Mesenteric fat pad (tissue), 1 donor: ENCODE data around the gene CT55. TPM values are rescaled to one million over a fixed set of nuclear protein-coding genes. Genes with fewer than 3 reads are reported as not detected.
"Not testable (repeated sequence)": the region's sequence is repeated elsewhere in the genome, so short reads cannot be mapped to it uniquely, and the experiment has no call there.

Experiments used
- DNase-seq: peaks from one replicate; pipeline ENCODE4 v3.0.0-alpha.2; 2020; ENCODE audit warnings: low spot score
- long read RNA-seq: library from polyadenylated mRNA; unstranded; transcript quantifications from one replicate; pipeline ENCODE4 v2.0.0, GENCODE V29; 2020
- total RNA-seq: library from RNA; stranded (reverse); fragmentation: NEBNext Ultra II Directional; extraction: Animal tissue kit (Norgen Biotek cat#: 25700); gene quantifications from one replicate; pipeline ENCODE4 v1.2.1, GENCODE V29; 2021
- donor health status: DM: yes; HTN: yes; CAD: no.

CT55 gene, protein sequence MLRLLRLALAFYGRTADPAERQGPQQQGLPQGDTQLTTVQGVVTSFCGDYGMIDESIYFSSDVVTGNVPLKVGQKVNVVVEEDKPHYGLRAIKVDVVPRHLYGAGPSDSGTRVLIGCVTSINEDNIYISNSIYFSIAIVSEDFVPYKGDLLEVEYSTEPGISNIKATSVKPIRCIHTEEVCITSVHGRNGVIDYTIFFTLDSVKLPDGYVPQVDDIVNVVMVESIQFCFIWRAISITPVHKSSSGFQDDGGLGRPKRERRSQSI
- not detected for total RNA-seq
- long read RNA-seq: 0 reads

DNA sequence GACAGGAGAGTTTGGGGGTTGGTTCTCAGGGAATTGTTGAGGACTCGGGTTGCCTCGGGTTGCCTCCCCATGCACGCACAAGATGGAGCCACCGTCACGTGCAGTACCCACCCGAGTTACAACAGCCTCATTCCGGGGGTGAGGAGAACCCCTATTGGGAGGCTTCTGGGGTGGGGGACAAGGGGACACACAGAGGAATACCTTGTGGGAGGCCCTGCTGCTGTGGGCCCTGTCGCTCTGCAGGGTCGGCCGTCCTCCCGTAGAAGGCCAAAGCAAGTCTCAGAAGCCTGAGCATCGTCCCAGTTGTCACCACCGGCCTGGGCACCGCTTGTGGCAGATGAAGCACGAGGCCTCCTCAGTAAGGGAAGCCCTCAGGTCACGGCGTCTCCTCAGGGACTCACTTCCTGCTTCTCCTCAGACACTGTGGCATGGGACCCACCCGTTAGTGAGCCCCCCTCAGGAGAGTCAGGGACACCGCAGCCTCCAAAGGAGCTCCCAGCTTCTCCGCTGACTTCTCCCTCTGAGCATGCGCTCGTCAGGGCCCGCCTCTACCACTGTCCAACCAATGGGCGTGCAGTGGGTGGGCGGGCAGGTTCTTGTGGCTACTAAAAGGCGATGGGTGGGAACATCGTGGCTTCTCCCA, at the start of gene CT55:
CT55 (minus strand) TSS at position 522 of the 643 bp plus-strand sequence; CDS start at position 295, 227 bp downstream.
- DNase-seq: no peak

DNA sequence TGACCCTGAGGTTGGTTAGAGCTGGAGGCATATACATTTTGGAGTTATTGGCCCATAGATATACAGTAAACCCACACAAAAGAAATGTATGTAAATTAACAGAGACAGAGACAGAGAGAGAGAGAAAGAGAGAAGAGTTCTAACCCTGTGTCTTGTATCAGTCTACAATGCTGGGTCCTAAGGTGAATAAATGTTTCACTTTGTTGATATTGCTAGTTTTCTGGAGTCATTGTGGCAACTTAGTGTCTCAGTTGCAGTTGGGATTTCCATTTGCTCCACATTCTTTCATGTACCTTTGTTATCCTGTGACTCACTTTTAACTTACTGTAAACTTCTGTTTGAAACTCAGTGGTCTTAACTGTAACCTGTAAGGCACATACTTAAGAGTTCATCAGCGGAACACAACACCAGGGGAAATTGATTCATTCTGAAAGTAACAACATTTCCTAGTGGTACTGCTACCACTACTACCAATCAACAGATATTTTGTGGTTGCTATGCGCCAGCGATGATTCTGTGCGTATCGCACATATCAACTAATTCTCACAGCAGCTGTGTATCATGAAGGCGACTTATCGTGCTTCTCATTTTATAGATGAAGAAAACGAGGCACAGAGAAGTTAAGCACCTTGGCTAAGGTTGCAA, 42.1 kb upstream of the CT55 start:
- DNase-seq: no peak

DNA sequence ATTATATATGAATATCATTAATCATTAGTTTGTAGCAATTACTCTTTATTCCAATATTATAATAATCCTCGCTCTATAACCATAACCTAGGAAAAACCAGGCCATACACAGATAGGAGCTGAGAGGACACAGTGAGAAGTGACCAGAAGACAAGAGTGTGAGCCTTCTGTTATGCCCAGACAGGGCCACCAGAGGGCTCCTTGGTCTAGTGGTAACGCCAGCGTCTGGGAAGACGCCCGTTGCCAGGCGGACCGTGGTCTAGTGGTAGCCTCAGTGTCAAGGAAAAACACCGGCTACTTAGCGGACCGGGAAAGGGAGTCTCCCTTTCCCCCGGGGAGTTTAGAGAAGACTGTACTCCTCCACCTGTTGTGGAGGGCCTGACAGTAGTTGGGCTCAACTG, 35.2 kb upstream of the CT55 start:
- DNase-seq: not testable (repeated sequence)

DNA sequence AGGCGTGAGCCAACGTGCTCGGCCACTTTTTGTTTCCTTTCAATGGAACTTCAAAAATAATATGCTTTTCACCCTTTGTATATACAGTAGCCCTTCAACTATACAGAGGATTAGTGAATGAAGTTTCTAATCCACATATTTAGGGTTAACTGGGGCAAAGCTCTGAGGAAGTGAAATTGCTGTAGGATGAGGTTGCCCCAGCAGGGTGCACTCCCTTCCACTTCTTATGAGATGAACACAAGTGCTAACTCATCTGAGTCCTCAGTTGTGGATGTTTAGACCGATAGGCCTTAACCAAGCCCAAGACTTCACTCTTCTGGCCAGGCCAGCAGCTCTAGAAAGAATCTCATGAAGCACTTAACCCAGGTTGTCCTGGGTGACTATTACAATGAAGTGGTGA, 29.1 kb upstream of the CT55 start:
- no peak for DNase-seq

DNA sequence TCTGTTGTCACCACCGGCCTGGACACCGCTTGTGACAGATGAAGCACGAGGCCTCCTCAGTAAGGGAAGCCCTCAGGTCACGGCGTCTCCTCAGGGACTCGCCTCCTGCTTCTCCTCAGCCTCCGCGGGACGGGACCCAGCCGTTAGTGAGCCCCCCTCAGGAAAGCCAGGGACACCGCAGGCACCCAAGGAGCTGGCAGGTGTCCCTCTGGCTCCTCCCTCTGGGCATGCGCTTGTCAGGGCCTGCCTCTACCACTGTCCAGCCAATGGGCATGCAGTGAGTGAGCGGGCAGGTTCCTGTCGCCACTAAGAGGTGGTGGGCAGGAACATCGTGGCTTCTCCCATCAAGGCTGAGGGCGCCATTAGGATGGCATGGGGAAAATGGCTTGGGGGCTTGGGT, 23.5 kb upstream of the CT55 start:
- no peak for DNase-seq

- no peak for DNase-seq
Observed at GRCh38 chrX:135193740-135194139, 22.5 kb upstream of the CT55 start.

DNA sequence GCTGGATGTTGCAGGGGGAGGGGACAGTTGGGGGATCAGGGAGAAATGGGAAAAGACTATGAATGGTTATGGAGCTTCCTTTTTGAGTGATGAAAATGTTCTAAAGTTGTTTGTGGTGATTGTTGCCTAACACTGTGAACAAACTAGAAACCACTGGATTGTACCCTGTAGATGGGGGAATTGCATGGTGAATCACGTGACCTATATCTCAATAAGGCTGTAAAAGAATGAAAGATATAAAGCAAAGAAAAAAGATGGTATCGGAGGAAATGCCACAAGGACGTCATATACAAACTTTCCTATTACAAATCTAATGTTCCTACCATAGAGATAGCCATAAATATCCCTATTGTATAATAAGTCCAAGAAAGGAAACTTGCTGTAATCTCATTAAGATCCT, 20.6 kb upstream of the CT55 start:
- DNase-seq: no peak

GRCh38 chrX:135185795-135186443, 14.7 kb upstream of the CT55 start:
- no peak for DNase-seq

DNA sequence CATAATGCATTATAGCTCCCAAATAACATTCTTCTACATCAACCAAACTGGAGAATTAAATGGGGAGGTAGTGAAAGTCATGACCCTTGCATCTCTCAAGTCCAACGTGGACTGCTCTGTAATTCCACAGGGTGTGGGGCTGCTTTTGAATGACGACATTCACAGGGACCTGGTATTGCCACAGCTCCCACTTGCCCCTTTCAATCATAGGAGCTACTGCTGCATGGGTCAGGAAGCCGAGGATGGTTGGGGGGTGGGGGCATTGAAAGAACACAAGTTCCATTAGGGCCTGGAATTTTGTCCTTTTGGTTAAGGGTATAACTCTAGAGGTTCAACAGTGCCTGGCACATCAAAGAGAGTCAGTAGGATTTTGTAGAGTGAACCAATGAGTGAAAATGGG, 7.4 kb upstream of the CT55 start:
- no peak for DNase-seq

DNA sequence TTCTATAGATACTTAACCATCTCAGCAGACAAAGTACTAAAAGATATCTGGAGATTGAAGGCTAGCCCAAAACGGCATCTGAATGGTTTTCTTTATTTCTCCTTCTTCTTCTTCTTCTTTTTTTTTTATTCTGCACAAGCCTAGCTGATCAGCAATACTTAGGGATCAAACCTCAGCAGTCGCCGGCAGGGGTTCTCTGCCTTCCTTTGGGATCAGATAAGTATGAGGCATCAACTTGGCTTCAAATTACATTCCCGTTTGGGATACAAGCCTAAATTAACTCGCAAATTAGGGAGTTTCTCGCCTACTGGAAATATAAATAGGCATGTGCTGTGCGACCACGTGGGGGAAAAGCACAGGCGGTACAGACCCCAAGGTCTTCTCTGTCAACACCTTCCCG, 730 bp downstream of the CT55 start:
- DNase-seq: no peak

DNA sequence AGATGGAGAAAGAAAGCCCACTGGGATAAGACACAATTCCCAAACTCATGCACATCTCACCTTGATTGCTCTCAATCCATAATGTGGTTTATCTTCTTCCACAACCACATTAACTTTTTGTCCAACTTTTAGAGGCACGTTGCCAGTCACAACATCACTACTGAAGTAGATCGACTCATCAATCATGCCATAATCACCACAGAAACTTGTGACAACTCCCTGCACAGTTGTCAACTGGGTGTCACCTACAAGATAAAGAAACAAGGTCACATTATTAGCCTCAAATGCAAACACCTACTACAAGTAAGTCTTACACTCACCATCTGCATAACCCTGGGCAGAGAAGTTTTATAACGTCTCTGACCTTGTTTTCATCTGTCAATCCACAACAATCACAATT, 1.7 kb downstream of the CT55 start:
- not testable (repeated sequence) for DNase-seq

DNA sequence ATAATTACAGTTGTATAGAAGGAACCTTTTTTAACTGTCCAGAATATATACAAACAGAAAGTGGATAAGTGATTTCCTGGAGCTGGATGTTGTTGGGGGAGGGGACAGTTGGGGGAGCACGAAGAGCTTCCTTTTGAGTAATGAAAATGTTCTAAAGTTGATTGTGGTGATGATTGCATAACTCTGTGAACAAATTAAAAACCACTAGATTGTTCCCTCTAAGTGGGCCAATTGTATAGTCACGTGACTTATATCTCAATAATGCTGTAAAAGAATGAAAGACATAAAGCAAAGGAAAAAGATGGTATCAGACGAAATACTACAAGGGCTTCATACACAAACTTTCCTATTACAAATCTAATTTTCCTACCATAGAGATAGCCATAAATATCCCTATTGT, 2.7 kb downstream of the CT55 start:
- DNase-seq: no peak

GRCh38 chrX:135154688-135155087, 16.5 kb downstream of the CT55 start:
- DNase-seq: not testable (repeated sequence)

GRCh38 chrX:135126145-135126544, 45.1 kb downstream of the CT55 start:
- not testable (repeated sequence) for DNase-seq

DNA sequence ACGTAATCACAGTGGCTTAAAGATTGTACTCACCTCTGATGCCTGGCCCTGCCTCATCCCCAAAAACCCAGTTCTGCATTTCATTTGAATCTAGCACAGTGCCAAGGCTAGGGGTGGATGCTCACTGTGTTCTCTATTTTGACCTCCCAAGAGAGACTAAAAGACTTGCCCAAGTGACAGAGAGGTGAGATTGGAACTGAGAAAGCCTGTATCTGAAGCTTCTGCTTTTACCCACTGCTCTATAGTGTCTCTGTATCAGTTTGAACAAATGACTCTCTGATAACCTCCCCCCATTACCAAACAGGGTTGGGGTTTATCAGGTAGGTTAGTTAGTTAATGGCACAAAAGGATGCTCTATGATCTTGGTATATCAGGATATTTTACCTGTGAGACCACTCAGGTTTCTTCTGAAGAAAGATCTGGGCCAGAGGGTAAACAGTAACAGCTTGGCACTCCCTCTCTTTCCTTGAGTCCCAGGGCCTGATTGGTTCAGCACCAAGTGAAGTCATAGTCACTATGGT, 51.1 kb downstream of the CT55 start, which contains the start of gene ETDB:
ETDB (minus strand) TSS at position 471 of the 521 bp plus-strand sequence. CDS start 1,265 bp downstream, outside the sequence.
- DNase-seq: not testable (repeated sequence)

DNA sequence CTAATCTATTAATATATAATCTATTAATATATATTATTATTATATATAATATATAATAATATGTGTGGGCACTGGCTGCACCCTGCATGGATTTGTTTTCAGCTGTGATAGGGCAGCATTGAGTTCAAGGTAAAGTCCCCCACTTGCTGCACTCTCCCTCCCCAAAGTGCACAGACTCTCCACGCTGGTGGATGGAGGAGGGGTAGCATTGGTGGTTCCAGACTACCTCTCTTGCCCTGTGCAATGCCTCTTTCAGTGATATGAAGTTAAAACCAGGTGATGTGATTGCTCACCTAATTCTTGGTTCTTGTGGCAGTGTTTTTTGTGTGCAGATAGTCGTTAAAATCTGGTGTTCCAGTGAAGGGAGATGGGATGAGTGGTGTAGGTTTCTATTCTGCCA, 55.1 kb downstream of the CT55 start:
- not testable (repeated sequence) for DNase-seq

DNA sequence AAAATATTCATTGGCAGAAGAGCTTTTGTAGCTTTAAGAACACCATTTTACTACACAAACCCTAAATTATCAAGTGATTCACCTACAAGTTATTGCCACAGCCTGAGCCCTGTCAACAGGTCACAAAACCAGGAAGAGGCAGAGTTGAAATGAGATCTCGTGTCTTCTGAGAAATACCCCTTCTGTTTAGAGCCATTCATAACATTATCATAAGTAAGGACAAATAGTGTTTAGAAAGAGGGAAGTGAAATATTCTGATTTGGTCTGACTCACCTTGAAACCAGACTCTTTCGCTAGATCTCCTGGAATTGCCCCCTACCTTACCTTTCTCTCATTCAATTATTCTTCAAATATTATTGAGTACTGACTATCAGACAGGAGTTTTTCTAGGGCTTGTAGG, 56.8 kb downstream of the CT55 start:
- DNase-seq: no peak

- DNase-seq: no peak
Observed at GRCh38 chrX:135112743-135113142, 58.5 kb downstream of the CT55 start.

DNA sequence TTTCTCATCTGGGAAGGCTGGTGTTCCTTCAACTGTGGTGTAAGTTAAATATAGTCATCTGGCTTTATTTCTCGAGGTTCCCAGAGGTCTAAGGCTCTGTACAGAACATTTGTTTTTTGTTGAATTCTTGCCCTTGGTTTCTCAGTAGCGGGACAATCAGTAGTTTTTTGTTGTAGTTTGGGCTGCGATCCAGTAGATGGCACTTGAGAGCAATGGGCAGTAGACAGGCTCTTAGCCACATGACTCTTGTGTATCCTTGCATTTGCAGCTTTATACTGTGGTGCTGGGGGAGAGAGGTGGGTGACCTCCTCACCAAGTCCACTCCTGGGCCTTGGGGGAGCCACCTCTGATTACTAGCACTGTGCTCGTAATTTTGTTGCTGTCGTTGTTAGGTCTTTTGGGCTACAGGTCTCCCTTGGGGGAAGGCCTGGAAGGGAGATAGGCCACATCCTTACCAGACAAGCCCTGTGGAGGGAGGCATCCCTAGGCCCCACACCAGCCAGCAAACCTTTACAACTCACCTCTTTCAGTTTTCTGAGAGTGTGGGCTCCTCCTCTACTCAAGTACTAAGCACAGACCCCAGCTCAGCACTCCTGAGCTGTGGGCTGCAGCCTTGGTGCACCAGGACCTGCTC, 59.0 kb downstream of the CT55 start:
- DNase-seq: no peak

DNA sequence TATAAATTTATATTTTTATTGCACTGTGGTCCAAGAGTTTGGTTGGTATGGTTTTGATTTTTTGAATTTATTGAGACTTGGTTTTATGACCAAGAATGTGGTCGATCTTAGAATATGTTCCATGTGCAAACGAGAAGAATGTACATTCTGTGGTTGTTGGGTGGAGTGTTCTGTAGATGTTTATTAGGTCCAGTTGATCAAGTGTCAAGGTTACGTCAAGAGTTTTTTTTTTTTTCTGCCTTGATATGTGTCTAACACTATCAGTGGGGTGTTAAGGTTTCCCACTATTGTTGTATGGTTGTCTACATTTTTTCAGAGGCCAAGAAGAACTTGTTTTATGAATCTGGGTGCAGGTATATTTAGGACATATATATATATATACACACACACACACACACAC, 61.6 kb downstream of the CT55 start:
- DNase-seq: no peak
